ENCODE data around the gene PRX. TPM values are rescaled to one million over a fixed set of nuclear protein-coding genes. Genes with fewer than 3 reads are reported as not detected.

The PRX gene
- total and polyA plus RNA-seq, 9 of the 15 experiments (the other 6 are each of a cell fraction or from before 2014, with no cell fraction given) = 0.65 to 3.5 (median 1.7) TPM; not detected in 2

DNA sequence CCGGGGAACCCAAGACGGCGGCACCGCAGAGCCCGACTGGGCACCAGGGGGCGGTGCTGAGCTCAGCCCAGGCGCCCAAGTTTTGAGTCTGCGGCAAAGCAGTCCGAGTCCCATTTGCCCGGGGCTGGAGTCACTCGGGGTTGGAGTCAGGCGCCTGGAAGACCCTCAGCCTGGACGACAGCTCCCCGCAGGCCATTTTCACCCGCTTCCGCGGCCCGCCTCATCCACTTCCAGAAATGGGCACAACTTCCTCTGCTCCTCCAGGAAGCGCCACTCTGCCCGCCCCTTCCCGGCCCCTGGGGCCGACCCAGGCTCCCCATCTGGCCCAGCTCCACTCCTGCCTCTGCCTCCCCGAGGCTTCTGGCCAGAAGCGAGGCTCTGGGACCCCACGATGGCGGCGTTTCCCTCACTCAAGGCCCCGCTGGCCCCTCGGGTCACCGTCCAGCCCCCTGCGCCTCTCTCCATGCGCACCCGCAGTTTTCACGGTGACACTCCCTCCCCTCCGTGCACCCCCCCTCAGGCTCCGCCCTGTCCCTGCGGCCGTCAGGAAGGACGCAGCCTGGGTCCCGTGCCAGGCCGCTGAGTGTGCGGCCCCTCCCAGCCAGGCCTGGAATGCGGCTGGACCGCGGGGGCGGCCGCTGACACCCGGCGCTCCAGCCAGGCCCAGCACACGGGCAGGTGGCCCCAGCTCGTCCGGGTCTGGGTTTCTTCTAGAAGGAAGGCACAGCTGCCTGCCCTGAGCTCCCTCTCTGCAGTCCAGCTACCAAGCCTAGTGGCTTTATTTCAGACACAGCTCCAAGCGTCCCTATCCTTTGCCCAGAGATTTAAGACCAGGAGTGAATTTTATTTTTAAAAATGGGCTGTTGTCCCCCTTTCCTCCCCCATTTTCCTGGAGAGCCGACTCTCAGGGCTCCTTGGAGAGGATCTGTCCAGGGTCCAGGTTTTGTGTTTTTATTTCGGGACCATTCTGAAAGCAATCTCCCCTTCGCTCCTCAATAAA, 7.9 kb upstream of the PRX start (continued):
- TF ChIP-seq, protein P1, sequence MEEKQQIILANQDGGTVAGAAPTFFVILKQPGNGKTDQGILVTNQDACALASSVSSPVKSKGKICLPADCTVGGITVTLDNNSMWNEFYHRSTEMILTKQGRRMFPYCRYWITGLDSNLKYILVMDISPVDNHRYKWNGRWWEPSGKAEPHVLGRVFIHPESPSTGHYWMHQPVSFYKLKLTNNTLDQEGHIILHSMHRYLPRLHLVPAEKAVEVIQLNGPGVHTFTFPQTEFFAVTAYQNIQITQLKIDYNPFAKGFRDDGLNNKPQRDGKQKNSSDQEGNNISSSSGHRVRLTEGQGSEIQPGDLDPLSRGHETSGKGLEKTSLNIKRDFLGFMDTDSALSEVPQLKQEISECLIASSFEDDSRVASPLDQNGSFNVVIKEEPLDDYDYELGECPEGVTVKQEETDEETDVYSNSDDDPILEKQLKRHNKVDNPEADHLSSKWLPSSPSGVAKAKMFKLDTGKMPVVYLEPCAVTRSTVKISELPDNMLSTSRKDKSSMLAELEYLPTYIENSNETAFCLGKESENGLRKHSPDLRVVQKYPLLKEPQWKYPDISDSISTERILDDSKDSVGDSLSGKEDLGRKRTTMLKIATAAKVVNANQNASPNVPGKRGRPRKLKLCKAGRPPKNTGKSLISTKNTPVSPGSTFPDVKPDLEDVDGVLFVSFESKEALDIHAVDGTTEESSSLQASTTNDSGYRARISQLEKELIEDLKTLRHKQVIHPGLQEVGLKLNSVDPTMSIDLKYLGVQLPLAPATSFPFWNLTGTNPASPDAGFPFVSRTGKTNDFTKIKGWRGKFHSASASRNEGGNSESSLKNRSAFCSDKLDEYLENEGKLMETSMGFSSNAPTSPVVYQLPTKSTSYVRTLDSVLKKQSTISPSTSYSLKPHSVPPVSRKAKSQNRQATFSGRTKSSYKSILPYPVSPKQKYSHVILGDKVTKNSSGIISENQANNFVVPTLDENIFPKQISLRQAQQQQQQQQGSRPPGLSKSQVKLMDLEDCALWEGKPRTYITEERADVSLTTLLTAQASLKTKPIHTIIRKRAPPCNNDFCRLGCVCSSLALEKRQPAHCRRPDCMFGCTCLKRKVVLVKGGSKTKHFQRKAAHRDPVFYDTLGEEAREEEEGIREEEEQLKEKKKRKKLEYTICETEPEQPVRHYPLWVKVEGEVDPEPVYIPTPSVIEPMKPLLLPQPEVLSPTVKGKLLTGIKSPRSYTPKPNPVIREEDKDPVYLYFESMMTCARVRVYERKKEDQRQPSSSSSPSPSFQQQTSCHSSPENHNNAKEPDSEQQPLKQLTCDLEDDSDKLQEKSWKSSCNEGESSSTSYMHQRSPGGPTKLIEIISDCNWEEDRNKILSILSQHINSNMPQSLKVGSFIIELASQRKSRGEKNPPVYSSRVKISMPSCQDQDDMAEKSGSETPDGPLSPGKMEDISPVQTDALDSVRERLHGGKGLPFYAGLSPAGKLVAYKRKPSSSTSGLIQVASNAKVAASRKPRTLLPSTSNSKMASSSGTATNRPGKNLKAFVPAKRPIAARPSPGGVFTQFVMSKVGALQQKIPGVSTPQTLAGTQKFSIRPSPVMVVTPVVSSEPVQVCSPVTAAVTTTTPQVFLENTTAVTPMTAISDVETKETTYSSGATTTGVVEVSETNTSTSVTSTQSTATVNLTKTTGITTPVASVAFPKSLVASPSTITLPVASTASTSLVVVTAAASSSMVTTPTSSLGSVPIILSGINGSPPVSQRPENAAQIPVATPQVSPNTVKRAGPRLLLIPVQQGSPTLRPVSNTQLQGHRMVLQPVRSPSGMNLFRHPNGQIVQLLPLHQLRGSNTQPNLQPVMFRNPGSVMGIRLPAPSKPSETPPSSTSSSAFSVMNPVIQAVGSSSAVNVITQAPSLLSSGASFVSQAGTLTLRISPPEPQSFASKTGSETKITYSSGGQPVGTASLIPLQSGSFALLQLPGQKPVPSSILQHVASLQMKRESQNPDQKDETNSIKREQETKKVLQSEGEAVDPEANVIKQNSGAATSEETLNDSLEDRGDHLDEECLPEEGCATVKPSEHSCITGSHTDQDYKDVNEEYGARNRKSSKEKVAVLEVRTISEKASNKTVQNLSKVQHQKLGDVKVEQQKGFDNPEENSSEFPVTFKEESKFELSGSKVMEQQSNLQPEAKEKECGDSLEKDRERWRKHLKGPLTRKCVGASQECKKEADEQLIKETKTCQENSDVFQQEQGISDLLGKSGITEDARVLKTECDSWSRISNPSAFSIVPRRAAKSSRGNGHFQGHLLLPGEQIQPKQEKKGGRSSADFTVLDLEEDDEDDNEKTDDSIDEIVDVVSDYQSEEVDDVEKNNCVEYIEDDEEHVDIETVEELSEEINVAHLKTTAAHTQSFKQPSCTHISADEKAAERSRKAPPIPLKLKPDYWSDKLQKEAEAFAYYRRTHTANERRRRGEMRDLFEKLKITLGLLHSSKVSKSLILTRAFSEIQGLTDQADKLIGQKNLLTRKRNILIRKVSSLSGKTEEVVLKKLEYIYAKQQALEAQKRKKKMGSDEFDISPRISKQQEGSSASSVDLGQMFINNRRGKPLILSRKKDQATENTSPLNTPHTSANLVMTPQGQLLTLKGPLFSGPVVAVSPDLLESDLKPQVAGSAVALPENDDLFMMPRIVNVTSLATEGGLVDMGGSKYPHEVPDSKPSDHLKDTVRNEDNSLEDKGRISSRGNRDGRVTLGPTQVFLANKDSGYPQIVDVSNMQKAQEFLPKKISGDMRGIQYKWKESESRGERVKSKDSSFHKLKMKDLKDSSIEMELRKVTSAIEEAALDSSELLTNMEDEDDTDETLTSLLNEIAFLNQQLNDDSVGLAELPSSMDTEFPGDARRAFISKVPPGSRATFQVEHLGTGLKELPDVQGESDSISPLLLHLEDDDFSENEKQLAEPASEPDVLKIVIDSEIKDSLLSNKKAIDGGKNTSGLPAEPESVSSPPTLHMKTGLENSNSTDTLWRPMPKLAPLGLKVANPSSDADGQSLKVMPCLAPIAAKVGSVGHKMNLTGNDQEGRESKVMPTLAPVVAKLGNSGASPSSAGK (IDR thresholded peaks at IDR 0.05) = peak; percentile 26; the same call in 1 of the 2 replicates
- TF ChIP-seq HDAC1 (IDR thresholded peaks at IDR 0.05) = peak in 1 of 2 experiments; percentile 82; a peak in 2 of 4 replicates
- TF ChIP-seq CEBPB (tag; IDR thresholded peaks at IDR 0.05) = no peak
- 0 out of 2 replicates have a peak, but pooled peaks have one; percentile 51 for TF ChIP-seq TOE1 (IDR thresholded peaks at IDR 0.05; ENCODE audit: borderline replicate concordance)
- no peak for TF ChIP-seq TOE1 (CRISPR knock-in tag; IDR thresholded peaks at IDR 0.05; ENCODE audit: borderline replicate concordance, low read depth)
- 0 out of 2 replicates have a peak, but pooled peaks have one; percentile 42 for TF ChIP-seq NBN (IDR thresholded peaks at IDR 0.05; ENCODE audit: low read depth)
- TF ChIP-seq, protein P2, sequence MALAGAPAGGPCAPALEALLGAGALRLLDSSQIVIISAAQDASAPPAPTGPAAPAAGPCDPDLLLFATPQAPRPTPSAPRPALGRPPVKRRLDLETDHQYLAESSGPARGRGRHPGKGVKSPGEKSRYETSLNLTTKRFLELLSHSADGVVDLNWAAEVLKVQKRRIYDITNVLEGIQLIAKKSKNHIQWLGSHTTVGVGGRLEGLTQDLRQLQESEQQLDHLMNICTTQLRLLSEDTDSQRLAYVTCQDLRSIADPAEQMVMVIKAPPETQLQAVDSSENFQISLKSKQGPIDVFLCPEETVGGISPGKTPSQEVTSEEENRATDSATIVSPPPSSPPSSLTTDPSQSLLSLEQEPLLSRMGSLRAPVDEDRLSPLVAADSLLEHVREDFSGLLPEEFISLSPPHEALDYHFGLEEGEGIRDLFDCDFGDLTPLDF (CRISPR knock-in tag; IDR thresholded peaks at IDR 0.05) = no peak
- TF ChIP-seq, protein P3, sequence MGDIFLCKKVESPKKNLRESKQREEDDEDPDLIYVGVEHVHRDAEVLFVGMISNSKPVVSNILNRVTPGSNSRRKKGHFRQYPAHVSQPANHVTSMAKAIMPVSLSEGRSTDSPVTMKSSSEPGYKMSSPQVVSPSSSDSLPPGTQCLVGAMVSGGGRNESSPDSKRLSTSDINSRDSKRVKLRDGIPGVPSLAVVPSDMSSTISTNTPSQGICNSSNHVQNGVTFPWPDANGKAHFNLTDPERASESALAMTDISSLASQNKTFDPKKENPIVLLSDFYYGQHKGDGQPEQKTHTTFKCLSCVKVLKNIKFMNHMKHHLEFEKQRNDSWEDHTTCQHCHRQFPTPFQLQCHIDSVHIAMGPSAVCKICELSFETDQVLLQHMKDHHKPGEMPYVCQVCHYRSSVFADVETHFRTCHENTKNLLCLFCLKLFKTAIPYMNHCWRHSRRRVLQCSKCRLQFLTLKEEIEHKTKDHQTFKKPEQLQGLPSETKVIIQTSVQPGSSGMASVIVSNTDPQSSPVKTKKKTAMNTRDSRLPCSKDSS (IDR thresholded peaks at IDR 0.05; ENCODE audit: low read depth, partially characterized antibody) = no peak
- peak; percentile 98 for TF ChIP-seq CCNT2 (IDR thresholded peaks at IDR 0.05; ENCODE audit: borderline replicate concordance, extremely low read depth, insufficient read length, low read depth, low read length)
- TF ChIP-seq RNF2 (IDR thresholded peaks at IDR 0.05) = peak; percentile 55
- TF ChIP-seq, protein P4, sequence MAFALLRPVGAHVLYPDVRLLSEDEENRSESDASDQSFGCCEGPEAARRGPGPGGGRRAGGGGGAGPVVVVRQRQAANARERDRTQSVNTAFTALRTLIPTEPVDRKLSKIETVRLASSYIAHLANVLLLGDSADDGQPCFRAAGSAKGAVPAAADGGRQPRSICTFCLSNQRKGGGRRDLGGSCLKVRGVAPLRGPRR (CRISPR knock-in tag; IDR thresholded peaks at IDR 0.05) = no peak
